K562 (cell line): ENCODE results near the gene GABPB2. TPM values are rescaled to one million over a fixed set of nuclear protein-coding genes. Genes with fewer than 3 reads are reported as not detected.

Experiments
- CBX5 ChIP-seq: IDR thresholded peaks from 2 replicates; pipeline ENCODE4 v1.6.1; 2014; ENCODE audit warnings: low read depth, borderline replicate concordance
- CC2D1A ChIP-seq: fragments of 450-650 bp; IDR thresholded peaks from 2 replicates; pipeline ENCODE4 v1.6.1; 2017; ENCODE audit warnings: mild to moderate bottlenecking
- HEY1 ChIP-seq: fragments of 250-450 bp; sonication (Bioruptor Pico); IDR thresholded peaks from 2 replicates; pipeline ENCODE4 v1.5.0; 2020; ENCODE audit warnings: mild to moderate bottlenecking, moderate library complexity, borderline replicate concordance
- IRF1 ChIP-seq: sonication (generic); formaldehyde crosslinking; IDR thresholded peaks from 2 replicates; pipeline ENCODE4 v1.8.0; 2022; ENCODE audit warnings: missing genetic modification reagents, mild to moderate bottlenecking, borderline replicate concordance
- JUND ChIP-seq, 2 experiments: IDR thresholded peaks; 2 replicates in 1 of 2; 3 replicates in 1 of 2; pipeline ENCODE4 v1.6.1; 2011; ENCODE audit warnings: borderline replicate concordance in 2 of 2, low read depth in 2 of 2, low read length in 2 of 2, improper control_type of control experiment in 1 of 2, missing biosample characterization in 1 of 2, missing genetic modification characterization in 1 of 2, missing genetic modification reagents in 1 of 2
- MYNN ChIP-seq, 2 experiments: sonication (generic); formaldehyde crosslinking in 1 of 2; IDR thresholded peaks; 2 replicates each; pipeline versions ENCODE4 v1.5.0 to v1.6.1; 2016 to 2020; ENCODE audit warnings: antibody characterized with exemption in 1 of 2, missing genetic modification reagents in 1 of 2
- NR2F6 ChIP-seq: fragments of 450-650 bp; formaldehyde crosslinking; IDR thresholded peaks from 2 replicates; pipeline ENCODE4 v1.4.0; 2020; ENCODE audit warnings: mild to moderate bottlenecking
- RAD21 ChIP-seq, 2 experiments: fragments of 250-450 bp in 1 of 2; fragments of 450-650 bp in 1 of 2; sonication (Bioruptor Pico) in 1 of 2; formaldehyde crosslinking in 1 of 2; IDR thresholded peaks in 1 of 2; conservative IDR thresholded peaks in 1 of 2; 2 replicates each; pipeline versions ENCODE4 v1.4.0 to v1.8.0; 2020 to 2022; ENCODE audit warnings: mild to moderate bottlenecking in 2 of 2, moderate library complexity in 1 of 2
- RCOR1 ChIP-seq, 2 experiments: IDR thresholded peaks; 2 replicates each; pipeline ENCODE4 v1.6.1; 2012; ENCODE audit warnings: low read depth in 2 of 2, low read length in 2 of 2, borderline replicate concordance in 1 of 2, improper control_type of control experiment in 1 of 2
- SMC3 ChIP-seq: conservative IDR thresholded peaks from 2 replicates; pipeline ENCODE4 v1.6.1; 2011; ENCODE audit warnings: low read depth, low read length, improper control_type of control experiment; ENCODE audit not compliant: insufficient read depth
- SRF ChIP-seq, 2 experiments: fragments of 250-450, 450-650 bp in 1 of 2; sonication (Bioruptor Pico) in 1 of 2; sonication (generic) in 1 of 2; formaldehyde crosslinking; IDR thresholded peaks; 2 replicates each; pipeline versions ENCODE4 v1.5.0 to v1.5.1; 2020 to 2022; ENCODE audit warnings: mild to moderate bottlenecking in 1 of 2, missing genetic modification reagents in 1 of 2
- YY1 ChIP-seq, 3 experiments: IDR thresholded peaks; 2 replicates each; pipeline ENCODE4 v1.6.1; 2011; ENCODE audit warnings: low read length in 2 of 3, mild to moderate bottlenecking in 2 of 3, moderate library complexity in 2 of 3, borderline replicate concordance in 1 of 3, control low read depth in 1 of 3, low read depth in 1 of 3; ENCODE audit not compliant: insufficient read depth in 3 of 3, insufficient replicate concordance in 2 of 3, control insufficient read depth in 1 of 3, insufficient read length in 1 of 3; ENCODE audit errors: extremely low read depth in 1 of 3
- ZBTB7A ChIP-seq: IDR thresholded peaks from 2 replicates; pipeline ENCODE4 v1.6.1; 2011; ENCODE audit warnings: low read depth, mild to moderate bottlenecking, low read length, moderate library complexity, borderline replicate concordance; ENCODE audit not compliant: control insufficient read depth
- ZMIZ1 ChIP-seq, 2 experiments: fragments of 150-350 bp in 1 of 2; IDR thresholded peaks; 2 replicates each; pipeline ENCODE4 v1.6.1; 2012 to 2016; ENCODE audit warnings: low read depth in 2 of 2, low read length in 2 of 2, mild to moderate bottlenecking in 1 of 2, moderate library complexity in 1 of 2
- ZNF24 ChIP-seq: fragments of 450-650 bp; IDR thresholded peaks from 2 replicates; pipeline ENCODE4 v1.6.1; 2016
- ZNF384 ChIP-seq: IDR thresholded peaks from 2 replicates; pipeline ENCODE4 v1.6.1; 2012; ENCODE audit warnings: low read depth, low read length, improper control_type of control experiment
- polyA plus RNA-seq, 8 experiments: library from polyadenylated mRNA; depleted of rRNA in 4 of 8; stranded (reverse) in 5 of 8; unstranded in 3 of 8; fragments of >200 nt; fragmentation: Nextera tagmentation in 2 of 8; fragmentation: Illumina TruSeq in 1 of 8; extraction: Ambion mirVana in 2 of 8; extraction: Trizol in 1 of 8; gene quantifications; 2 replicates each; pipeline versions ENCODE4 v1.2.1 to v1.2.3, GENCODE V29; 2011 to 2014; ENCODE audit warnings: inconsistent platforms in 1 of 8, missing spikeins in 1 of 8
- total RNA-seq, 7 experiments: library from RNA; depleted of rRNA in 6 of 7; stranded (reverse); fragments of >200 nt in 6 of 7; fragmentation: Illumina TruSeq in 2 of 7; extraction: Trizol in 2 of 7; gene quantifications; 2 replicates each; pipeline versions ENCODE4 v1.2.1 to v1.2.3, GENCODE V29; 2011 to 2021; ENCODE audit warnings: low replicate concordance in 1 of 7

GABPB2 gene
- total and polyA plus RNA-seq, 9 of the 15 experiments (the other 6 are each of a cell fraction or from before 2014, with no cell fraction given) = 2.2 to 13.3 (median 6.1) TPM

- TF ChIP-seq YY1 (IDR thresholded peaks at IDR 0.05; ENCODE audit: borderline replicate concordance in 1 of 3, control insufficient read depth in 1 of 3, extremely low read depth in 1 of 3, insufficient read depth in 3 of 3, insufficient read length in 1 of 3, insufficient replicate concordance in 2 of 3, low read depth in 1 of 3, low read length in 2 of 3) (peak in 1 of 3 experiments; percentile 26), CC2D1A (0 out of 2 replicates have a peak, but pooled peaks have one; percentile 57), ZMIZ1 (IDR thresholded peaks at IDR 0.05; ENCODE audit: low read depth in 2 of 2, low read length in 2 of 2) (0 out of 4 replicates have a peak, but pooled peaks of 1 of the 2 experiments have one; percentile 44), ZNF384 (peak; percentile 62), CBX5 (no peak), HEY1 (no peak), RCOR1 (IDR thresholded peaks at IDR 0.05; ENCODE audit: borderline replicate concordance in 1 of 2, low read depth in 2 of 2, low read length in 2 of 2) (peak in 1 of 2 experiments; percentile 29; a peak in 1 of 4 replicates), IRF1 (CRISPR knock-in tag) (no peak), RAD21 (CRISPR knock-in tag; conservative IDR thresholded peaks at IDR 0.05 in 1 of 2, IDR thresholded peaks at IDR 0.05 in 1 of 2) (peak; percentile 81 to 88), ZBTB7A (peak; percentile 34; the same call in 1 of the 2 replicates), SMC3 (peak; percentile 84), JUND (IDR thresholded peaks at IDR 0.05; ENCODE audit: borderline replicate concordance, low read depth, low read length) (peak; percentile 19; the same call in 1 of the 2 replicates), JUND (tag; IDR thresholded peaks at IDR 0.05; ENCODE audit: borderline replicate concordance, low read depth, low read length) (no peak), ZNF24 (peak; percentile 36; the same call in 1 of the 2 replicates), SRF (CRISPR knock-in tag; IDR thresholded peaks at IDR 0.05) (peak in 1 of 2 experiments; percentile 86; a peak in 1 of 4 replicates), MYNN (IDR thresholded peaks at IDR 0.05) (no peak), MYNN (CRISPR knock-in tag; IDR thresholded peaks at IDR 0.05) (no peak), NR2F6 (no peak)
Observed at GRCh38 chr1:151024540-151025146, 45.9 kb upstream of the GABPB2 start (continued).
